ENCODE results near the gene ENSA.

- no peak for TF ChIP-seq CTCF (conservative IDR thresholded peaks at IDR 0.05 in 1 of 2, IDR thresholded peaks at IDR 0.05 in 1 of 2; ENCODE audit: extremely low read depth in 1 of 2, insufficient read depth in 1 of 2, low read depth in 1 of 2, low read length in 2 of 2)
- TF ChIP-seq EZH2 (IDR thresholded peaks at IDR 0.05; ENCODE audit: borderline replicate concordance, low read length): no peak
These were observed 33.1 kb downstream of the ENSA start for GRCh38 chr1:150596095-150596892.
